SK-N-SH (cell line): ENCODE data around the gene THSD7A. TPM values are rescaled to one million over a fixed set of nuclear protein-coding genes. Genes with fewer than 3 reads are reported as not detected.

Source experiments
- CTCF ChIA-PET: fragments of 300-600, 350-600 bp; formaldehyde crosslinking; extraction: SDS; loops from one replicate; lab custom pipeline; 2021; lab: Yijun Ruan, JAX
- POLR2A ChIA-PET: fragments of 350-600 bp; sonication (Branson Sonifier 250); formaldehyde crosslinking; extraction: SDS; loops from one replicate; lab custom pipeline; 2020; ENCODE audit warnings: antibody characterized with exemption, inconsistent platforms; lab: Yijun Ruan, JAX
- DNase-seq: peaks from one replicate; pipeline ENCODE4 v3.0.0; 2012
- H2AFZ ChIP-seq: fragments of 200-600 bp; sonication (generic); 2 replicates; pipeline ENCODE4 v1.8.1; 2016; ENCODE audit warnings: antibody characterized with exemption, mild to moderate bottlenecking, low read depth
- H3F3A ChIP-seq: fragments of 200-600 bp; sonication (generic); replicated peaks from 2 replicates; pipeline ENCODE3; 2016; ENCODE audit warnings: antibody characterized with exemption, mild to moderate bottlenecking; ENCODE audit not compliant: insufficient read depth
- H3K27ac ChIP-seq, 2 experiments: fragments of 200-500 bp in 1 of 2; fragments of 200-600 bp in 1 of 2; sonication (Bioruptor generic) in 1 of 2; sonication (generic), shearing (Covaris generic) in 1 of 2; 2 replicates each; pipeline versions ENCODE4 v1.5.1 to v1.6.1; 2014 to 2016; ENCODE audit warnings: low read depth in 2 of 2, inconsistent platforms in 1 of 2, low read length in 1 of 2, mild to moderate bottlenecking in 1 of 2, mixed read lengths in 1 of 2
- H3K27me3 ChIP-seq: fragments of 200-600 bp; sonication (generic), shearing (Covaris generic); 2 replicates; pipeline ENCODE4 v1.6.1; 2016; ENCODE audit warnings: mixed run types; ENCODE audit not compliant: insufficient read depth
- H3K36me3 ChIP-seq, 2 experiments: fragments of 200-500 bp in 1 of 2; fragments of 200-600 bp in 1 of 2; sonication (Bioruptor generic) in 1 of 2; sonication (generic) in 1 of 2; replicated peaks in 1 of 2; 2 replicates each; pipeline versions ENCODE3 to v1.5.1; 2014 to 2016; ENCODE audit warnings: low read length in 1 of 2, mild to moderate bottlenecking in 1 of 2; ENCODE audit not compliant: insufficient read depth in 2 of 2, control insufficient read depth in 1 of 2
- H3K4me1 ChIP-seq, 2 experiments: fragments of 200-500 bp in 1 of 2; fragments of 200-600 bp in 1 of 2; sonication (Bioruptor generic) in 1 of 2; sonication (generic), shearing (Covaris generic) in 1 of 2; 2 replicates each; pipeline versions ENCODE4 v1.5.1 to v1.6.1; 2014 to 2016; ENCODE audit warnings: low read depth in 1 of 2, low read length in 1 of 2, mixed run types in 1 of 2; ENCODE audit not compliant: insufficient read depth in 2 of 2, control insufficient read depth in 1 of 2
- H3K4me2 ChIP-seq: fragments of 200-600 bp; sonication (generic), shearing (Covaris generic); 2 replicates; pipeline ENCODE4 v1.6.1; 2017; ENCODE audit warnings: mixed run types
- H3K4me3 ChIP-seq, 2 experiments: fragments of 200-500 bp in 1 of 2; fragments of 200-600 bp in 1 of 2; sonication (Bioruptor generic) in 1 of 2; sonication (generic), shearing (Covaris generic) in 1 of 2; 2 replicates each; pipeline versions ENCODE4 v1.5.1 to v1.8.1; 2014 to 2016; ENCODE audit warnings: low read depth in 2 of 2, inconsistent platforms in 1 of 2, low read length in 1 of 2, mild to moderate bottlenecking in 1 of 2, mixed read lengths in 1 of 2, moderate library complexity in 1 of 2
- H3K79me2 ChIP-seq: fragments of 200-600 bp; sonication (generic); 2 replicates; pipeline ENCODE4 v1.8.1; 2017; ENCODE audit warnings: mild to moderate bottlenecking; ENCODE audit not compliant: insufficient read depth
- H3K9ac ChIP-seq: fragments of 200-600 bp; sonication (generic); 2 replicates; pipeline ENCODE4 v1.6.1; 2017; ENCODE audit warnings: mixed run types
- H3K9me2 ChIP-seq: fragments of 200-600 bp; sonication (generic); 2 replicates; pipeline ENCODE4 v1.6.1; 2017; ENCODE audit warnings: mixed run types
- H3K9me3 ChIP-seq: fragments of 200-600 bp; sonication (generic); 2 replicates; pipeline ENCODE4 v1.6.1; 2017; ENCODE audit warnings: mixed run types, mild to moderate bottlenecking, moderate library complexity
- H4K20me1 ChIP-seq: fragments of 200-600 bp; sonication (generic); 2 replicates; pipeline ENCODE4 v1.6.1; 2017; ENCODE audit warnings: mild to moderate bottlenecking, mixed run types; ENCODE audit not compliant: insufficient read depth
- CHD2 ChIP-seq: fragments of 150-350 bp; IDR thresholded peaks from 2 replicates; pipeline ENCODE4 v1.6.1; 2018; ENCODE audit warnings: low read length; ENCODE audit not compliant: partially characterized antibody
- ELF1 ChIP-seq: IDR thresholded peaks from 2 replicates; pipeline ENCODE4 v1.4.0; 2012
- EZH2phosphoT487 ChIP-seq: fragments of 200-600 bp; sonication (generic); IDR thresholded peaks from 2 replicates; pipeline ENCODE4 v1.6.1; 2017; ENCODE audit warnings: low read depth, mixed run types, mild to moderate bottlenecking, antibody characterized with exemption, moderate library complexity, borderline replicate concordance
- IRF3 ChIP-seq: fragments of 150-350 bp; IDR thresholded peaks from 2 replicates; pipeline ENCODE4 v1.6.1; 2016; ENCODE audit warnings: mild to moderate bottlenecking, low read depth, low read length
- JUND ChIP-seq: IDR thresholded peaks from 2 replicates; pipeline ENCODE4 v1.4.0; 2012
- RFX5 ChIP-seq: IDR thresholded peaks from 2 replicates; pipeline ENCODE4 v1.6.1; 2012; ENCODE audit warnings: mild to moderate bottlenecking, improper control_type of control experiment, low read length
- SMC3 ChIP-seq: IDR thresholded peaks from 2 replicates; pipeline ENCODE4 v1.6.1; 2012; ENCODE audit warnings: low read depth, low read length, improper control_type of control experiment
- TEAD4 ChIP-seq: IDR thresholded peaks from 2 replicates; pipeline ENCODE4 v1.4.0; 2012; ENCODE audit warnings: mild to moderate bottlenecking, borderline replicate concordance; ENCODE audit not compliant: insufficient read depth
- USF2 ChIP-seq: fragments of 150-350 bp; IDR thresholded peaks from 2 replicates; pipeline ENCODE4 v1.6.1; 2017; ENCODE audit warnings: antibody characterized with exemption, low read length, low read depth, borderline replicate concordance
- WGBS: methylation state at CpG from one replicate; pipeline ENCODE4 v1.1.6; 2017; ENCODE audit warnings: low lambda C conversion rate; 5-methylcytosine and 5-hydroxymethylcytosine counted together
- polyA plus RNA-seq, 3 experiments: library from polyadenylated mRNA; depleted of rRNA; stranded (reverse); fragments of >200 nt; gene quantifications; 2 replicates each; pipeline ENCODE4 v1.2.3, GENCODE V29; 2012
- TF ChIP-seq, protein P1 (sequence below): IDR thresholded peaks from 2 replicates; pipeline ENCODE4; 2012
- TF ChIP-seq, protein P2 (sequence below): IDR thresholded peaks from 2 replicates; pipeline ENCODE4 v1.6.1; 2012; ENCODE audit warnings: mild to moderate bottlenecking, low read depth, low read length, moderate library complexity

The THSD7A gene
- polyA plus RNA-seq, 1 of the 3 experiments (the other 2 are of a cell fraction), result 0.16 TPM

GRCh38 chr7:11533229-11533820 is 298.7 kb downstream of the THSD7A start:
- H3K9me2 ChIP-seq, result no peaks in the 10 kb centered on the region
- TF ChIP-seq, protein P1, sequence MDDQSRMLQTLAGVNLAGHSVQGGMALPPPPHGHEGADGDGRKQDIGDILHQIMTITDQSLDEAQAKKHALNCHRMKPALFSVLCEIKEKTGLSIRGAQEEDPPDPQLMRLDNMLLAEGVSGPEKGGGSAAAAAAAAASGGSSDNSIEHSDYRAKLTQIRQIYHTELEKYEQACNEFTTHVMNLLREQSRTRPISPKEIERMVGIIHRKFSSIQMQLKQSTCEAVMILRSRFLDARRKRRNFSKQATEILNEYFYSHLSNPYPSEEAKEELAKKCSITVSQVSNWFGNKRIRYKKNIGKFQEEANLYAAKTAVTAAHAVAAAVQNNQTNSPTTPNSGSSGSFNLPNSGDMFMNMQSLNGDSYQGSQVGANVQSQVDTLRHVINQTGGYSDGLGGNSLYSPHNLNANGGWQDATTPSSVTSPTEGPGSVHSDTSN, result no peak
- TF ChIP-seq, all 33 proteins: peak for 0
- Histone ChIP-seq H3K4me1 (peaks cover 0 to 9% of the 10 kb centered on the region in 2 experiments; a peak in 2 of 4 replicates), H3K27me3 (no peaks in the 10 kb centered on the region), H3K9ac (no peak overlapping the region), H3K79me2 (no peaks in the 10 kb centered on the region), H3K9me3 (no peaks in the 10 kb centered on the region), H3K4me3 (no peak overlapping the region), H3K4me2 (no peak overlapping the region), H3F3A (no peaks in the 10 kb centered on the region), H4K20me1 (no peaks in the 10 kb centered on the region), H3K27ac (no peak overlapping the region), H2AFZ (no peak overlapping the region), H3K36me3 (no peaks in the 10 kb centered on the region)
- CTCF ChIA-PET, result interaction anchor here (0.6 to 0.9 kb wide), 2 partner anchors 28 to 33 kb away, joined by 3 to 4 read pairs; no protein-coding TSS in a partner anchor
- no peak for DNase-seq
- POLR2A ChIA-PET, result interaction anchor here (1.4 kb wide), 1 partner anchor 298 kb away, joined by 4 read pairs; no protein-coding TSS in a partner anchor
- 45% methylated on average over 3 of the region's 3 CpGs for WGBS

DNA sequence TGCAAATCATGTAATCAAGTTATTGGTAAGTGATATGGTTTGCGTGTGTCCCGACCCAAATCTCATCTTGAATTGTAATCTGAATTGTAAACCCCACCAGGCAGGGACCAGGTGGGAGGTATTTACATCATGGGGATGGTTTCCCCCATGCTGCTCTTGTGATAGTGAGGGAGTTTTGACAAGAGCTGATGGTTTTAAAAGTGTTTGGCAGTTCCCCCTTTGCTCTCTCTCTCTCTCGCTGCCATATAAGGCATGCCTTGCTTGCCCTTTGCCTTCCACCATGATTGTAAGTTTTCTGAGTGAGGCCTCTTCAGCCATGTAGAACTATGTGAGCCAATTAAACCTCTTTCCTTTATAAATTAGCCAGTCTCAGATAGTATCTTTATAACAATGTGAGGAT is 302.6 kb downstream of the THSD7A start:
- TF ChIP-seq CHD2 (no peak), SMC3 (no peak), JUND (no peak), USF2 (no peak), ELF1 (no peak), RFX5 (no peak), EZH2phosphoT487 (no peak), IRF3 (no peak), TEAD4 (no peak)
- TF ChIP-seq, protein P2, sequence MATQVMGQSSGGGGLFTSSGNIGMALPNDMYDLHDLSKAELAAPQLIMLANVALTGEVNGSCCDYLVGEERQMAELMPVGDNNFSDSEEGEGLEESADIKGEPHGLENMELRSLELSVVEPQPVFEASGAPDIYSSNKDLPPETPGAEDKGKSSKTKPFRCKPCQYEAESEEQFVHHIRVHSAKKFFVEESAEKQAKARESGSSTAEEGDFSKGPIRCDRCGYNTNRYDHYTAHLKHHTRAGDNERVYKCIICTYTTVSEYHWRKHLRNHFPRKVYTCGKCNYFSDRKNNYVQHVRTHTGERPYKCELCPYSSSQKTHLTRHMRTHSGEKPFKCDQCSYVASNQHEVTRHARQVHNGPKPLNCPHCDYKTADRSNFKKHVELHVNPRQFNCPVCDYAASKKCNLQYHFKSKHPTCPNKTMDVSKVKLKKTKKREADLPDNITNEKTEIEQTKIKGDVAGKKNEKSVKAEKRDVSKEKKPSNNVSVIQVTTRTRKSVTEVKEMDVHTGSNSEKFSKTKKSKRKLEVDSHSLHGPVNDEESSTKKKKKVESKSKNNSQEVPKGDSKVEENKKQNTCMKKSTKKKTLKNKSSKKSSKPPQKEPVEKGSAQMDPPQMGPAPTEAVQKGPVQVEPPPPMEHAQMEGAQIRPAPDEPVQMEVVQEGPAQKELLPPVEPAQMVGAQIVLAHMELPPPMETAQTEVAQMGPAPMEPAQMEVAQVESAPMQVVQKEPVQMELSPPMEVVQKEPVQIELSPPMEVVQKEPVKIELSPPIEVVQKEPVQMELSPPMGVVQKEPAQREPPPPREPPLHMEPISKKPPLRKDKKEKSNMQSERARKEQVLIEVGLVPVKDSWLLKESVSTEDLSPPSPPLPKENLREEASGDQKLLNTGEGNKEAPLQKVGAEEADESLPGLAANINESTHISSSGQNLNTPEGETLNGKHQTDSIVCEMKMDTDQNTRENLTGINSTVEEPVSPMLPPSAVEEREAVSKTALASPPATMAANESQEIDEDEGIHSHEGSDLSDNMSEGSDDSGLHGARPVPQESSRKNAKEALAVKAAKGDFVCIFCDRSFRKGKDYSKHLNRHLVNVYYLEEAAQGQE, result no peak
- Histone ChIP-seq H3K79me2 (no peaks in the 10 kb centered on the region), H3K4me1 (peaks cover 0 to 2% of the 10 kb centered on the region in 2 experiments; a peak in 2 of 4 replicates), H3K36me3 (peaks cover 0 to 1% of the 10 kb centered on the region in 2 experiments), H3K4me2 (no peak overlapping the region), H3K9me3 (no peaks in the 10 kb centered on the region), H3F3A (no peaks in the 10 kb centered on the region), H3K4me3 (no peak overlapping the region), H4K20me1 (no peaks in the 10 kb centered on the region), H3K27ac (no peak overlapping the region), H3K9ac (no peak overlapping the region), H3K9me2 (no peaks in the 10 kb centered on the region), H3K27me3 (no peaks in the 10 kb centered on the region), H2AFZ (no peak overlapping the region)
- no peak for DNase-seq
- ChIA-PET CTCF (interaction anchor here (0.9 to 1.8 kb wide), 4 partner anchors 11 to 302 kb away, joined by 3 to 6 read pairs (median 4); no protein-coding TSS in a partner anchor), POLR2A (no interaction called here)
- 20% methylated on average over 3 of the region's 3 CpGs for WGBS
